ENCODE measurements around the gene COL15A1.
A peak's percentile ranks its signal among the peaks of the same experiment; 100 is the strongest.

Gene COL15A1

DNA sequence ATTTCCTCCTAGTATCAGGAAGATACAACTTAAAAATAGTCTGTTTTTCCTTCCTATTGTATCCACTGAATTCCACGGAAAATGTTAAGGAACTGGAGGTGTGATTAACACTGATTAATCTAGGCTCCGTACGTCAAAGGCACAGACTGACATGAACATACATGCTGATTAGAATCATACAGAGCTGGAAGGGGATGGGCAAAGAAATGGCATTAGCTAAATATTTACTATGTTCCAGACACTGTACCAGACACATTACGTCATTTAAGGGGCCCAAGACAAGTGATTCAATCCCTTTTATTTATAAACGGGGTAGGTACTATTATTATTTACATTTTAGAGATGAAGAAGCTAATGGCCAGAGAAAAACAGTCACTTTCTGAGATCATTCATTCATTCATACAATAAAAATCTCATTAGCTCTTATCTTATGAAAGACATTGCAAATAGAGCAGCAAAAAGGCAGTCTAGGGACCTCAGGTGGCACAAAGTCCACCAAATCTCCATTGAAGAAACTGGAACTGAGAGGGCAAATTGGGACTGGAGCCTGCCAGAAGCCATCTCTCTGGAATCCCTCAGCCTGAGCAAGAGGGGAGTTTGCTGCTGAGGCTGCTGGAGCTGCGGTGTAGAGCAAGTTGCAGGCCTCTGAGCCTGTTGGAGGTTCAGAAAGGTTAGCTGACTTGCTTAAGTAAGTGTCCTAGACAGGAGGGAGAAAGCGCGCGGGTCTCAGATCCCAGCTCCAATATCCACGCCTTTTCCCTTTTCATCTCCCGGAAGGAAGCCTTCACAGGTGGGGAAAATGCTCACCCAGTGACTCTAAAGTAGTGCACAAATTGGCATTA lies 159.6 kb downstream of the COL15A1 start:
- DNase-seq, result no peak

DNA sequence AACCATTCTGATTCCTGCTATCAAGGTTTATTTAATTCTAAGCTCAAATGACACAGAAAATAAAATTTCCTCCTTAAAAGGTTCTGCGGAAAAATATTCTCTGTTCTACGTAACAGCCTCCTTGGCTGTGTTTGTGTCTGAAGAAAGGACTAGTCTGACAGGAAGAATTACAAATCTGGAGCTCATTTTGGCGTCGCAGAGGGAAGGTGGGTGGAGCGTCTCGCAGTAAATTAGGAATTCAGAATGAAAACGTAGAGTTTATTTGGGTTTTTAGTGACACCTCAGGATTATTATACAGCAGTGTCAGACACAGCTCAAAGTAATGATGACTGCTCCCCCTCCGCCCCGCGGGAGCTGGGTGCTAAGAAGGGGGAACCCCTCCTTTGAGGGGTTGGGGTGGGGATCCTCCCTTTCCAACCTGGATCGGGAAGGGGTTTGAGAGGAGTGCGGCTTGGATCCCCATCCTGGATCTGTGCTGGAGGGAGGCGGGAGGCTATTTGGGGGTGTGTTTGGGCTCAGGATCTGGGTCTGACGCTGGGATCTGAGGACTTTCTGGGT lies 160.3 kb downstream of the COL15A1 start:
- DNase-seq, result peak in 20 of 58 donors; percentile 5 to 66 (median 26)

DNA sequence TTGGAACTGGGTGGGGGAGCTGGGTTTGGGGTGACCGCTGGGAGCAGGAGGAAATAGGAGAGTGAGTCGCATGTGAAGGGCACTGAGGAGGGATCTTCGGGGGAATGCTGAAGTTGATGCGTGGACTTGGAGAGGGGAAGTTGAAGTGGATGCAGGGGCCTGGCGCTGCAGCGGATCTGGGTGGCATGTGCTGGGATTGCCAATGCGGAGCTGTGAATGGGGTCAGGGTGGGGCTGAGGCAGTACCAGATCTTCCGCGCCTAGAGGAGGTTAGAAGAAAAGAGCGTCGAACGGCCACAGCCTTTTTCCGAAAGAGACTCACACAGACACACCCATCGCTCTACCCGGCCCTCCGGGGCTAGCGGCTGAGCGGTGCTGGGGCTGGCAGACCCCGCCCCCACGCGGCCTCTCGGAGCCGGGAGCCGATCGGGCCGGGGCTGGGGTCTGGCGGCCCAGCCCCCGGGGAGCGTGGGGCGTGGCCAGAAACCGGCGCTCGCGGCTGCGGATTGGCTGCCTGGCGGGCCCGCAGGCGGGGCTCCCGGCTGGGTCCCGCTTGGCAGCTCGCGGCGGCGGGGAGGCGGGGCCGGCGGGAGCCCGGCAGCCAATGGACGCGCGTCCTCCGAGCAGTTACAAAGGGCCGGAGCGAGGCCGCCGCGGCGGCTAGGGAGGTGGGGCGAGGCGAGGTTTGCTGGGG lies 160.9 kb downstream of the COL15A1 start, which contains the start of gene TGFBR1:
TSS of gene TGFBR1 (plus strand) at position 655 of the 693 bp plus-strand sequence. CDS start 93 bp downstream, outside the sequence.
- DNase-seq, result peak; percentile 39 to 97 (median 90)

DNA sequence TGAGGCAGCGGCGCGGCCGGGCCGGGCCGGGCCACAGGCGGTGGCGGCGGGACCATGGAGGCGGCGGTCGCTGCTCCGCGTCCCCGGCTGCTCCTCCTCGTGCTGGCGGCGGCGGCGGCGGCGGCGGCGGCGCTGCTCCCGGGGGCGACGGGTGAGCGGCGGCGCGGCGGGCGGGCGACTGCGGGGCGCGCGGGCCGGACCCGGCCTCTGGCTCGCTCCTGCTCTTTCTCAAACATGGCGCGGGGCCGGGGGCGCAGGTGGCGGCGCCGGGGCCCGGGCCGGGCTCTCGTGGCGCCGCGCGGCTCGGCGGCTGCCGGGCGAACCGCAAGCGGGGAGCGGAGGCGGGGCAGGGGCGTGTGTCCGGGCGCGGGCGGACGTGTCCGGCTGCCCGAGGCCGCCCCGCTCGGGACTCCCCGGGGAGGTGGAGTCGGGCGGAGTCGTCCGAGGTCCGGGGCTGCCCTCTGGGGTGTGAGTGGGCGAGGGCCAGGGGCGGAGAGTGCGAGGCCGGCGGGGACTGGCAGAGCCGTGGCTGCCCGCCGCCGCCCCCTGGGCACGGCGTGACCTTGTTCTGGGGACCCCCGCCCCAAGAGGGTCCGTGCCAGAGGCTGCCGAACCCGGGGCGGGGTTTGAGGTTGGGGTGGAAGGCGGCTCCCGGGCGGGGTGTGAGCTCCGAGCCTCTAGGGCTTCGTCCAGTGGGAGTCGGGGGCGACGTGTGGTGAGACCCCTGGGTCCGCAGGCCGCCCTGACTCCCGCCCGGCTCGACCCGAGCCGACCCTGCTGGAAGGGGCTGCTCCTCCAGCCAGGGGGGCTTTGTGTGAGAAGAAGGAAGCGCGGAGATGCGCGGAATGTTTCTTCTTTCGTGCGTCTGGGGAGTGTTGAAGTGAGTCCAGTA lies 161.7 kb downstream of the COL15A1 start:
- peak in 31 of 58 donors; percentile 12 to 69 (median 35) for DNase-seq

DNA sequence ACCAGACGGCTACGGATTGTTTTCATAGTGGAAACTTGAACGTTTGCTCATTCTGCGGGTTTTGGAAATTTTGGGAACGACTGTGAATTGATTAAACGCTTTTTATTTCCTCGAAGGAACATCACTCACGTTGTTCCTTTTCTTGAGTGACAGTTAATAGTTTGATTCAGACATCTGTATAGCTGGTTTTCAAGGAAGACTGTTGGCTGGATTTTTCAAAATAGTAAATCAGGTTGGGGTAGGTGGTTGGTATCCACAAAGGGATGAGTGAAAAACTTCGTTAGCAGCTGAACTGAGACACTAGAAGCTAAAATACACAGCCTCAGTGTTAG lies 162.3 kb downstream of the COL15A1 start:
- no peak for DNase-seq

DNA sequence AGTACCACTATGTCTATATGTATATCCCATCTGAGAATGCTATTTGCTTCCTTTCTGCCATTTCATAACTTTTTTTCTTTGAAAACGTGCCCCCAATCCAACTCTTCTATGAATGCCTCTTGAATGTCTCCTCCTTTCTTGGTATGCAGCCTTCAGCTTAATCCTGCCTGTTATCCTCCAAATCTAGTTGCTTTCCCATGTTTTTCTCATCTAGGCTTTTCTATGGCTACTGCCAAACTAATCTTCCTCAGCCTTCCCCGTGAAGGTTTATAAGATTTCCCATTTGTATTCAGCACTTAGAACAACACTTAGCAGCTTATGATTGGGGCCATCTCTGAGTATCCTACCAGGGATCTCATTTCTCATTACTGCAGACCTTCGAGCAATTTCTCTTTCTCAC lies 163.7 kb downstream of the COL15A1 start:
- no peak for DNase-seq

DNA sequence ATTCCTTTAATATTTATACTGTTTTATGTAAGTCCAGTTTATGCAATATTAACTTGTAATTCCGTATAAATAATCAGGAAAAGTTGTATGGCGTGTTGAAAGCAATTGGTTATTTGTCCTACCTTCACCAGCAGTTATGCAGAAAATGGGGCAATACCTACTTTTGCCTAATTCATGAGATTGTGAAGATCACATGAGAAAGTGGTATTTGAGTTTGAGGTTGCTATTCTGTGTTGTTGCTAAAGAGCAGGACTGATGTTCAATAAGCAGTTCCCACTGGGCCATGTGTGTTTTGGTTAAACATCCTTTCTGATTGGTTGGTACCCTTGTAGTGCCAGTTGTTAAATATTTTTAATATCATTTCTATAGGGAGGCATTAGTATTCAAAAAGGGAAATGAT lies 164.4 kb downstream of the COL15A1 start:
- DNase-seq, result no peak

DNA sequence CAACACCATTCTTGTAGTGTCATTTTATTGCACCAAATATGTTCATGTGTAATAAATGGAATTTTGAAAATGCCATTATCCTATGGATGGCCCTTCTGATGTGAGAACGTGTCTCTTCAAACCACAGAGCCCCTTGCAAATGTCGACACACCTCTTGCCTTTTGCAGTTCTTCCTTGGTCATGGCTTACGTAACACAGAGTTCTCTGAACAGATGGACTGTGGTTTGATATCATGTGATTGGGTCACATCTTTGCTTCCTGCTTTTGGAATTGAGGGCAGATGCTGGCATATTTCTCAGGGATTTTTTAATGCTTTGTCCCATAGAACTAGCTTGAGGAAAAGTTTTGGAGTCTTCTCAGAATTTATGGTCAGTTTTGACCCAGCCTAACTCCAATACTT lies 165.8 kb downstream of the COL15A1 start:
- DNase-seq, result peak in 2 of 58 donors; percentile 7 to 21

DNA sequence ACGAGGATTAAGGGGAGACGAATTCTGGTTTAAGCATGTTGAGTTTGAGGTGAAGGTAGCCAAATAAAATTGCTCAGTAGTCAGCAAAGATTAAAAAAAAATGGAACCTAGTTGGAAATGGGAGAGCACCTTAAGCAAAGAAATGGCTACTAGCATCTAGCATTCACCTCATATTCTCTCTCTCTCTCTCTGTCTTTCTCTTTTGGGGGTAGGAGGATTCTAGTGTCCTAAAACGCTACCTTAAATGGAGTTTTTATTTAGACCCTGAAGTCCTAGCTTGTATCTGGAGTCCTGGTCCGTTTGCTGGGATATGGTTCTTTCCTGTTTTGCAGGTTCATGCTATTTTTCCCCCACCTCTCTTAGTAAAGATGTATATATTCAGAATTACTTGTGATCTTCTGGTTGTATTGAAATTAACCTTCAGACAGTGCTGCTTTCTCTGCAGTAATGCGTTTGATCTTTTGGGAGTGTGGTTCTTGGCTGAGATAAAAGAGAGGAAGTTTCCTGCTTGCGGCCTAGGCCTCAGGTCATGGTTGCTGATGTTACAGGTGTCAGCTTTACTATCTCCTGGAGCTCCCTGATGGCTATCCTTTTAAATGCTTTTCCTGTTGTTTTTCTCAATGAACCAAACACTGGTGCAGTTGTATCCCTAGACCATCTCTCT lies 169.2 kb downstream of the COL15A1 start:
- no peak for DNase-seq

DNA sequence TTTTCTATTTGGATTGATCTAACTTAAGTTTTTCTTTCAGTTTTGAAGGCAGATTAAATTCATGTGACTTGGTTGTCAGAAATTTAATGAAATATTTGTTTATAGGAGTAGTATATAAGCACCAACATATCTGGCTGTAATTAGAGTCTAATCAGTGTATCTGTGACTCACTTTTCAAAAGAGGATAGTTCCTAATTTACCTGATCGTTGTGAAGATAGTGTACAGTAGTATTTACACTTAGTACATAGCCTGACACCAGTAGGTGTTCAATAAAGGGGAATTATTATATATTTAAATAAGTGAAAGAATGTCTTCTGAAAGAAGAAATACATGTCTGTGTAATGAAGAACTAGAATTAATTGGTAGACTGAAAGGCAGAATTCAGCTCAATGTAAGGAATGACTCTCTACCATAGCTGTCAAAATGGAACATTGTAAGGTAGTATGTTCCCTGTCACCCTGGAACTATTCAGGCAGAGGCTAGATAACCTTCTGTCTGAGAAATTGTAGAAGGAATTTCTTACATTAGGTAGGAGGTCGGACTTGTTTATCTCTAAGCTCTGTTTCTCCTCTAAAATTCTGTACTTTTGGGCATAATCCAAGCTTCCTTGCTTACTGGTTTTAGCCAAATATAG lies 169.8 kb downstream of the COL15A1 start:
- no peak for DNase-seq

DNA sequence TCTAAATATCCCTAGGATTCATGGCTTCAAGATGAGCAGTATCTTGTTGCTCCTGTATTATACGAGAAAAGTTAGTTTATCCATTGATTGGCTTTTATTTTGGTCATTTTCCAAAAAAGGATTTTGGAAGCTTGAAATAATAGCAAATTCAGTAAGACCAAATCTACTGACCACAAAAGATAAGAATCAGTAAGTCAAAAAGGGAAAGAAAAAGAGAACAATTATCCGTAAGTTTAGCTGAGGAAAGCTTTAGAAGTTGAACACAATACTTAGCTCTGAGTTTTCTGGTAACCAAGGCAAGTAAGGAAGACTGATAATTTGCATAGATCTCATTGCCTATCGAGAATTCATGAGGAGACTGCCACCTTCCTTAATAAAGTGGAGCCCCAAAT lies 170.3 kb downstream of the COL15A1 start:
- no peak for DNase-seq

DNA sequence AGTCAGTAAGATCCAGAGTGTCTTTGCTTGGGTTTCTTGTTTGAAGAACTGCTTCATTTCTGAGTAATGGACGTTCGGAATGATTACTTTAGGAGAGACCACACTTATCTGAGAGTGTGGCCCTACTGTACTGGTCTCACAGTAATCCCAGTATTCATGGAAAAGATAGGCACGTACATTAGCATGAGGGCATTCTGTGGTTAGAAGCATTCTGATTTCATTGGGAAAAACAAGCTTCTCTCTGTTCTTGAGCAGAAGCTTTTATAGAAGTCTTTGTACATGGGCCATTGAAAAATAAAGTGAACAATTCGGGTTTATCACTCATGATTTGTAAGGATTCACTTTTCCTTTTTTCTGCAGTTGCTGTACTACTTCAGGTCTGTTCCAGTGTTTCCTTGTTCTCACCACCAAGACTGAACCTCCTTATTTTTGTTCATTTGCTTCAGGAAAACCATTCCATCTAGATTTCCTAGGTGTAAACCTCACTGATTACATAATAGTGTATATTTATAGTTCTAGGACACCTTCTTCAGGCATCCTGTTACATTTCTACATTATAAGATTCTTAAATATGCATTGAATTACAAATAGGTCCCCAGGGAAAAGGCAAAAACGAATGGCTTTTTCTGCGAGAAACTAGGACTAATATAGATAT lies 171.3 kb downstream of the COL15A1 start:
- no peak for DNase-seq

DNA sequence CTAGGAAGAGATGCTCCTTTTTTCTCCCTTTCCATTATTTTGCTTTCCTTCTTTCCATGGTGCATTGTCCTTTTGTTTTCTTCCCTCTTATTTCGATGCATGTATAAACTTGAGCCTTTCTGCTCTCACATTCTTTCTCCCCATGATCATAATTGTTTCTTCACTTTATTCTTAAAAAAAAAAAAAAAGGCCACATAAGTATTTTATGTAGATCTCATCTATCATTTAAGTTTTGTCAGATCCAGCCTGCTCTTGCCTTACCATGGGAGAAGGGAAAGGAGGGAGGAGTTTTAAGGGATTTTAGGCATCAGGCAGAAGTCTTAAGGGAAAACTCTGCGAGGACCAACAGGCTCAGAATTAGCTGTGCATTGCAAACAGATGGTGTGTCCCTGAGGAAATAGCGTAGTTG lies 172.3 kb downstream of the COL15A1 start:
- DNase-seq, result no peak

DNA sequence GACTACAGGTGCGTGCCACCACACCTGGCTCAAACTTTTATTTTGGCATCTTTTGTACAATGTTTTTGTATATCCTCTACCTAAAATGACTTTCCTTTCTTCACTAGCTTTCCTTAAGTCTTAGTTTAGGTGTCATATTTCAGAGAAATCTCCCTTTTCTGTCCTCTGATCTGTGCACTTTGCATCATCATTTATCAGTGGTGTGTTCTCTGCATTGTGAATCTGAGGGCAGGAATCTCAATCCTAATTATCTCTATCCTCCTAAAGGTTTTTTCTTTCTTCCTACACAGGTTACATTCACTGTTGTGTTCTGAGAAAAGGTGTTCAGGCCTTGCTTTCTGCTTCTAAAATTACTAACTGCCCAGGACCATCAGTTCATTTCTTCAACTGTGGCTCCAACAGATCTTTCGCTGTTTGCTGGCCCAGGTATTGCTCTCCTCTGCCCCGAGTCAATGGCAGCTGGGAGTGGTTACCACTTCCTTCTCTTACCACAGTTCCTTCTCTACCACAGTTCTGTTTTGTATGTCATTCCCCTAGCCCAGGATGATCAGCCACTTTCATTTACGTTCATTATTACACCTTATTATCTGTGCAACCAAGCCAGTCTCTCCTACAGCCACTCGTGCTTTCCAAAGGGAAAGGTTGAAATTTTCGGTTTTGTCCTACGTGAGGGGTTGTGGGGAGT lies 175.2 kb downstream of the COL15A1 start:
- DNase-seq, result no peak

DNA sequence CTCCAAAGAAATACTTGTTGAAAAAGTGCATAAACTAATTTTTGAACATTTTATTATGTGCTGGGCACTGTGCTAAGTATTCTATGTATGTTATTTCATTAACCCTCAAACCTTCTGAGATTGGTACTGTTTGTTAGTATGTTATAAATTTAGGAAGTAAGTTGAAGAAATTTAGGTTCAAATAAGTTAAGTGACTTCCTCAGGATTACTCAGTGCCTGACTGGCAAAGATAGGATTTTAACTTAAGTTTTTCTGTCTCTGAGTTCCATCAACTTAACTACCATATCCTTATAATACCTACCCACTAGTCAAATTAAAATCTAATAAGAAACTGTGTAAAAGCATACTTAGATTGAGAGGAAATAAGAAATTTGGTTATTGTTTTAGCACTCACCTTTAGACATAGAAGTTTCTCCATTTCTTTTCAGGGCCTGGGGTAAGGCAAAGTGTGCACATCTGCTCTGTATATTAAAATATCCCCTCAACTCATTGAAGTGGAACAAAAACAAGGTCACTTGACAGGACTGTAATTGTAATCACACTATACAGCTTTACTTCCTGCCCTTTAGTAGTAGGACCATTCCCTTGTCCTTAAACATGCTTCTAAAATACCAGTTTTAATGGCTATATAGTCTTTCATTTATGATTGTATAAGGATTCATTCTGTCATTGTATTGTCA lies 176.4 kb downstream of the COL15A1 start:
- DNase-seq, result no peak
